Peyer's patch (tissue), 4 donors: ENCODE results near the gene ZNF823. TPM values are rescaled to one million over a fixed set of nuclear protein-coding genes. Genes with fewer than 3 reads are reported as not detected.

Experiments
- DNase-seq, 3 donors: peaks; one replicate each; pipeline ENCODE4 v3.0.0-alpha.2; 2017 to 2019
- H3K27ac ChIP-seq, 4 donors: fragments of 200-600 bp; sonication (generic); one replicate each; pipeline ENCODE4 v1.5.1; 2016 to 2019
- H3K27me3 ChIP-seq, 2 donors: fragments of 200-600 bp; sonication (generic); one replicate each; pipeline ENCODE4 v1.5.1; 2019
- H3K36me3 ChIP-seq, 3 donors: fragments of 200-600 bp; sonication (generic); one replicate each; pipeline ENCODE4 v1.5.1; 2016 to 2019
- H3K4me1 ChIP-seq, 4 donors: fragments of 200-600 bp; sonication (generic); one replicate each; pipeline ENCODE4 v1.5.1; 2016 to 2019
- H3K4me3 ChIP-seq, 4 donors: fragments of 200-600 bp; sonication (generic); 1 replicate in 3 of 4; 2 replicates in 1 of 4; pipeline ENCODE4 v1.5.1; 2016 to 2019; ENCODE audit warnings: mild to moderate bottlenecking in 1 of 4
- H3K9me3 ChIP-seq, 4 donors: fragments of 200-600 bp; sonication (generic); one replicate each; pipeline ENCODE4 v1.5.1; 2016 to 2019; ENCODE audit warnings: mild to moderate bottlenecking in 1 of 4
- CTCF ChIP-seq, 6 experiments: fragments of 450-650 bp in 4 of 6; fragments of 200-600 bp in 2 of 6; sonication (generic) in 1 of 6; IDR thresholded peaks; one replicate each; pipeline ENCODE4 v1.5.1; 2017 to 2019; ENCODE audit warnings: antibody characterized with exemption in 6 of 6, mild to moderate bottlenecking in 3 of 6, moderate library complexity in 1 of 6
- POLR2A ChIP-seq, 2 donors: fragments of 450-650 bp; IDR thresholded peaks; one replicate each; pipeline ENCODE4 v1.5.1; 2017; ENCODE audit warnings: antibody characterized with exemption in 2 of 2, mild to moderate bottlenecking in 2 of 2, moderate library complexity in 2 of 2
- total RNA-seq, 4 donors: library from RNA; depleted of rRNA; stranded (reverse); fragments of >200 nt; gene quantifications; one replicate each; pipeline ENCODE4 v1.1.0, GENCODE V29; 2016

Gene ZNF823
- total RNA-seq, 4 donors from 2014 or later: 5.0 to 14.4 (median 13.1) TPM

DNA sequence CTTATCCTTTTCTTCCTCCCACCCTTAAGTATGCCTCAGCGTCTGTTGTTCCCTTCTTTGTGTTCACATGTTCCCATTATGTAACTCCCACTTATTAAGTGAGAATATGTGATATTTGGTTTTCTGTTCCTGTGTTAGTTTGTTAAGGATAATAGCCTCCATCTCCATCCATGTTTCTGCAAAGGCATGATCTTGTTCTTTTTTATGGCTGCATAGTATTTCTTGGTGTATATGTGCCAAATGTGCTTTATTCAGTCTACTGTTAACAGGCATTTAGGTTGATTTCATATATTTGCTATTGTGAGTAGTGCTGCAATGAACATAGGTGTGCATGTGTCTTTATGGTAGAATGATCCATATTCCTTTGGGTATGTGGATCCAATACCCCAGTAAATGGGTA is 24.9 kb upstream of the ZNF823 start:
- DNase-seq: no peak
- Histone ChIP-seq H3K36me3 (no peaks in the 10 kb centered on the region), H3K4me3 (no peak overlapping the region), H3K27ac (no peak overlapping the region), H3K9me3 (no peaks in the 10 kb centered on the region), H3K27me3 (no peaks in the 10 kb centered on the region), H3K4me1 (peaks cover 0 to 14% (median 6%) of the 10 kb centered on the region in 4 donors)
- no peak for TF ChIP-seq CTCF (IDR thresholded peaks at IDR 0.05)
- no peak for TF ChIP-seq POLR2A (IDR thresholded peaks at IDR 0.05)

DNA sequence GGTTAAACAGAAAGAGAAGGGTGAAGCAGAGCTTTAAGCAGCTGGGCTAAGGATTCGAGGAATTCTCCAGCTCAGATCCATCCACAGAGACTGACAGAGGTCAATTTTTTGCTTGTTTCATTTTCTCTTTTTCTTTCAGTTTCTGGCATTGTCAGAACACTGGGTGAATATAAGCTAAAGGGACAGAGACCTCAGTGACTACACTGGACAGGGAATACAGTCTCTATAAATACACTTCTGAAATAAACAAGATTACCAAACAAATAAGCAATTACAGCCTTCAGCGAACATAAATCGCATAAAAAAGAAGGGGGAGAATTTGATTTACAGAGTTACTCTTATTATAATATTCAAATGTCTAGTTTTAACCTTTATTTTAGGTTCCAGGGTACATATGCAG is 24.4 kb upstream of the ZNF823 start:
- H3K9me3 ChIP-seq: no peaks in the 10 kb centered on the region
- no peaks in the 10 kb centered on the region for H3K27me3 ChIP-seq
- TF ChIP-seq CTCF (IDR thresholded peaks at IDR 0.05): no peak
- no peak for TF ChIP-seq POLR2A (IDR thresholded peaks at IDR 0.05)
- no peak overlapping the region for H3K27ac ChIP-seq
- no peak for DNase-seq
- H3K4me3 ChIP-seq: no peak overlapping the region
- peaks cover 0 to 9% (median 4%) of the 10 kb centered on the region in 4 donors for H3K4me1 ChIP-seq
- no peaks in the 10 kb centered on the region for H3K36me3 ChIP-seq

DNA sequence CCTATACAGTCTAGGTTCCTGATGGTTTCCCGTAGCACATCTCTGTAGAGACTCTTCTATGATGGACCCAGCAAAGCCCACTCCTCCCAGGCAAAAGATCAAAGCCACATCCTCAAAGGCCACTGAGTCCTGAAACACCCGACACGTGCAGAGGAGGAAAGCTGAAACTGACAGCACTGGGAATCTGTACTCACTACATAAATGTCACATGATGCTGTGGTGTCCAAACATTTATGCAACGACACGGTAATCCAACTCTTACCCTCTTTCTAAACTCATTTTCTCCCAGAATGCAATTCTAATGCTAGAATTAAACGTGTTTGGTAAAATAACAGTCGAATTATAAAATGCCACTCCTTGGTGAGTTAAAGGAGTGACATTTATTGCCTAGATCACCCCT is 21.1 kb upstream of the ZNF823 start:
- no peak for DNase-seq
- peaks cover 0 to 3% (median 0%) of the 10 kb centered on the region in 4 donors for H3K9me3 ChIP-seq
- no peaks in the 10 kb centered on the region for H3K36me3 ChIP-seq
- H3K27ac ChIP-seq: no peak overlapping the region
- no peaks in the 10 kb centered on the region for H3K27me3 ChIP-seq
- TF ChIP-seq POLR2A (IDR thresholded peaks at IDR 0.05) (no peak), CTCF (IDR thresholded peaks at IDR 0.05) (no peak)
- H3K4me3 ChIP-seq: no peak overlapping the region
- H3K4me1 ChIP-seq: no peaks in the 10 kb centered on the region

GRCh38 chr19:11756965-11757364 is 18.2 kb upstream of the ZNF823 start:
- Histone ChIP-seq H3K4me3 (no peak overlapping the region), H3K36me3 (no peaks in the 10 kb centered on the region), H3K9me3 (peaks cover 0 to 3% (median 0%) of the 10 kb centered on the region in 4 donors), H3K27ac (no peak overlapping the region), H3K27me3 (no peaks in the 10 kb centered on the region), H3K4me1 (no peaks in the 10 kb centered on the region)
- no peak for DNase-seq
- TF ChIP-seq CTCF (IDR thresholded peaks at IDR 0.05): no peak
- TF ChIP-seq POLR2A (IDR thresholded peaks at IDR 0.05): no peak

DNA sequence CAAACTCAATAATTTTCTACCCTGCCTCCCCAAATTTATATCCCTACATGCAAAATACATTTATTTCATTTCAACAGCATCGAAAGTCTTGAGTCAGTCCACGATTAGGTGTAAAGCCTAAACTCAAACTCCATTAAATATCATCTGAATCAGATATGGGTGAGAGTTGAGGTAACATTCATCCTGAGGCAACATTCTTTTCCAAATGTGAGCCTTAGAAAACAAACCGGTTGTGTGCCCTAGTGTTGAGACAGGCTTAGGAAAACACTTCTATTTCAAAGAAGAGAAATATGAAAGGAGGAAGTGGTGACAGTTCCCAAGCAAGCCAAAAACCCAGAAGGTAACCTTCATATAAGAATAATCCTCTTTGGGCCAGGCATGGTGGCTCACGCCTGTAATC is 15.9 kb upstream of the ZNF823 start:
- Histone ChIP-seq H3K27ac (no peak overlapping the region), H3K9me3 (peaks cover 0 to 3% (median 0%) of the 10 kb centered on the region in 4 donors), H3K4me3 (no peak overlapping the region), H3K36me3 (no peaks in the 10 kb centered on the region), H3K27me3 (no peaks in the 10 kb centered on the region), H3K4me1 (no peaks in the 10 kb centered on the region)
- DNase-seq: no peak
- no peak for TF ChIP-seq POLR2A (IDR thresholded peaks at IDR 0.05)
- TF ChIP-seq CTCF (IDR thresholded peaks at IDR 0.05): no peak

DNA sequence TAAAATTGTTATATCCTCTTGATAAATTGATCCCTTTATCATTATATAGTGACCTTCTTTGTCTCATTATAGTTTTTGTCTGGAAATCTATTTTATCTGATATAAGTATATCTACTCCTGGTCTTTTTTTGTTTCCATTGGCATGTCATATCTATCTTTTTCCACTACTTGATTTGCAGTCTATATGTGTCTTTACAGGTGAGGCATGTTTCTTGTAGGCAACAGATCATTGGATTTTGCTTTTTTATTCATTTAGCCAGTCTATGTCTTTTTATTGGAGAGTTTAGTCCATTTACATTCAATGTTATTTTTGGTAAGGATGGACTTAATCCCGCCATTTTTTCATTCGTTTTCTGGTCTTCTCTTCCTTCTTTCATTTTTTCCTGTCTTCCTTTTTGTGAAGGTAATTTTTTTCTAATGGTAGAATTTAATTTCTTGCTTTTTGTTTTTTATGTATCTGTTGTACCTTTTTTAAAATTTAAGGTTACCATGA is 13.5 kb upstream of the ZNF823 start:
- Histone ChIP-seq H3K9me3 (peaks cover 0 to 3% (median 0%) of the 10 kb centered on the region in 4 donors), H3K27ac (no peak overlapping the region)
- TF ChIP-seq CTCF (IDR thresholded peaks at IDR 0.05) (no peak), POLR2A (IDR thresholded peaks at IDR 0.05) (no peak)

More for the DNA sequence above, 13.5 kb upstream of the ZNF823 start:
- Histone ChIP-seq H3K36me3 (no peaks in the 10 kb centered on the region), H3K4me3 (no peak overlapping the region), H3K27me3 (no peaks in the 10 kb centered on the region), H3K4me1 (no peaks in the 10 kb centered on the region)
- no peak for DNase-seq
